ENCODE results near the gene IRF2BP1.

DNA sequence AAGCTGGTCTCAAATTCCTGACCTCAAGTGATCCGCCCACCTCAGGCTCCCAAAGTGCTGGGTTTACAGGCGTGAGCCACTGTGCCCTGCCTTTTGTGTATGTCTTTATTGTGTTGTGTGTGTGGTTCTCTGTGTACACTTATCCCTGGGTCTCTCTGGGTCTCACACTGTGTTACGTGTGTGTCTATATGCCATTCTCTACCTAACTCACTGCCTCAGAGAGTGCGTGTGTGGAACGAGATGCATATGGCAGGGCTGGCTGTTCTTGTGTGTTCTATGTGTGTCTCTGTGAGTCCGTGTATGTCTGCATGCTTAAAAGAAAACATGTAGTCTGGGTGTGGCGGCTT, 11.3 kb downstream of the IRF2BP1 start:
- TF ChIP-seq, protein P1, sequence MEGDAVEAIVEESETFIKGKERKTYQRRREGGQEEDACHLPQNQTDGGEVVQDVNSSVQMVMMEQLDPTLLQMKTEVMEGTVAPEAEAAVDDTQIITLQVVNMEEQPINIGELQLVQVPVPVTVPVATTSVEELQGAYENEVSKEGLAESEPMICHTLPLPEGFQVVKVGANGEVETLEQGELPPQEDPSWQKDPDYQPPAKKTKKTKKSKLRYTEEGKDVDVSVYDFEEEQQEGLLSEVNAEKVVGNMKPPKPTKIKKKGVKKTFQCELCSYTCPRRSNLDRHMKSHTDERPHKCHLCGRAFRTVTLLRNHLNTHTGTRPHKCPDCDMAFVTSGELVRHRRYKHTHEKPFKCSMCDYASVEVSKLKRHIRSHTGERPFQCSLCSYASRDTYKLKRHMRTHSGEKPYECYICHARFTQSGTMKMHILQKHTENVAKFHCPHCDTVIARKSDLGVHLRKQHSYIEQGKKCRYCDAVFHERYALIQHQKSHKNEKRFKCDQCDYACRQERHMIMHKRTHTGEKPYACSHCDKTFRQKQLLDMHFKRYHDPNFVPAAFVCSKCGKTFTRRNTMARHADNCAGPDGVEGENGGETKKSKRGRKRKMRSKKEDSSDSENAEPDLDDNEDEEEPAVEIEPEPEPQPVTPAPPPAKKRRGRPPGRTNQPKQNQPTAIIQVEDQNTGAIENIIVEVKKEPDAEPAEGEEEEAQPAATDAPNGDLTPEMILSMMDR (IDR thresholded peaks at IDR 0.05) = no peak
- no peak for TF ChIP-seq POLR2A (IDR thresholded peaks at IDR 0.05)

Measured in Peyer's patch (tissue), 4 donors.